Measurements from ENCODE around the gene VWA3B. TPM values are rescaled to one million over a fixed set of nuclear protein-coding genes. Genes with fewer than 3 reads are reported as not detected.
A peak's percentile ranks its signal among the peaks of the same experiment; 100 is the strongest.

Gene VWA3B
- total and polyA plus RNA-seq, 2 donors (not counting 3 experiments of a cell fraction or from before 2014, with no cell fraction given), result not detected

DNA sequence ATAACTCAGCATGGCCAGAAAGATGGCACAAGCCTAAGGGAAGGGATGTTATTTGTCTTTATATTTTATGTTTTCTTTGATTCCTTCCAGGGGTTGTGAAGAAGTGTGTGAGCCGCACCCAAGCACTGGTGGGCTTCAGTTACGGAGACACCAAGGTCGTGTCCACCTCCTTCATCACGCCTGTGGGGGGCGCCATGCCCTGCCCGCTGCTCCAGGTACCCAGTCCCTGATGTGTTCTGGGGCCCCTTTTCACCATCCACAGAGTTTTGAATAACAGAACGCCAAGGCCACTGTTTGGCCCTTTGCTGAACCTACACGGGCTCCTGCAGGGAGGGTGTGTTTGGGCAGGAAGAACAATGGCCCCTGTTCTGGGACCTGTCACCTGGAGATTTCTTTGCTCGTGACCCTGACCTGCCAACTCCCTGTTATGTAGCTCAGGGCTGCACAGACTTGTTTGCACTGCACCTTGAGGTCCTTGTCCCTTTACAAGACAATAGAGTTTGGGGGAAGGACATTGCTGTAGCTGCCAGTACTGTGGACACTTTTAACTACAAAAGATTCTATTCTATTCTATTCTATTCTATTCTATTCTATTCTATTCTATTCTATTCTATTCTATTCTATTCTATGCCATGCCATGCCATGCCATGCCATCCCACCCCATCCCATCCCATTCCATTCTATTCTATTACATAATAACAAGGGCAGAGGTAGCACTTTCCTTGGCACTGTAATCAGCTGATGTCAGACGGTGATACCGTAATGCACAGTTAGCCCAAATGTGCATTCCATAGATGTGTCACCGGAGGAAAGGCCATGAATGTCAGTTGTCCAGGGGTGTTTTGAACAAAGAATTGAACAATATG, 211.1 kb downstream of the VWA3B start:
- Histone ChIP-seq H4K20me1 (replicated peaks; ENCODE audit: control insufficient read depth, extremely low read depth, insufficient read depth, low read length) (no peaks in the 10 kb centered on the region), H3K27ac (ENCODE audit: insufficient read depth, low read depth, low read length) (peak overlapping the region; percentile 42), H3K4me2 (ENCODE audit: insufficient read depth, low read length) (no peak overlapping the region), H3K9me1 (replicated peaks; ENCODE audit: control insufficient read depth, extremely low read depth, insufficient read depth, low read length) (no peaks in the 10 kb centered on the region), H3K4me3 (replicated peaks in 1 of 3; ENCODE audit: insufficient read depth in 1 of 3, low read depth in 1 of 3, low read length in 3 of 3) (no peak overlapping the region), H3K79me2 (ENCODE audit: control insufficient read depth, insufficient read depth, low read length) (no peaks in the 10 kb centered on the region), H3K9me3 (replicated peaks; ENCODE audit: control insufficient read depth, insufficient read depth, low read length) (no peaks in the 10 kb centered on the region), H3K9ac (replicated peaks; ENCODE audit: extremely low read depth, insufficient read depth, low read length) (no peak overlapping the region), H3K27me3 (ENCODE audit: control insufficient read depth in 2 of 2, insufficient read depth in 2 of 2, low read length in 2 of 2) (no peaks in the 10 kb centered on the region), H2AFZ (ENCODE audit: low read depth, low read length) (no peak overlapping the region), H3K36me3 (ENCODE audit: control insufficient read depth in 2 of 2, extremely low read depth in 1 of 2, insufficient read depth in 2 of 2, low read length in 2 of 2) (no peaks in the 10 kb centered on the region), H3K4me1 (ENCODE audit: control insufficient read depth, extremely low read depth, insufficient read depth, low read length) (peaks cover 30% of the 10 kb centered on the region)
- intact Hi-C loops (cut with micrococcal nuclease), result no loop called here
- TF ChIP-seq, protein P1, sequence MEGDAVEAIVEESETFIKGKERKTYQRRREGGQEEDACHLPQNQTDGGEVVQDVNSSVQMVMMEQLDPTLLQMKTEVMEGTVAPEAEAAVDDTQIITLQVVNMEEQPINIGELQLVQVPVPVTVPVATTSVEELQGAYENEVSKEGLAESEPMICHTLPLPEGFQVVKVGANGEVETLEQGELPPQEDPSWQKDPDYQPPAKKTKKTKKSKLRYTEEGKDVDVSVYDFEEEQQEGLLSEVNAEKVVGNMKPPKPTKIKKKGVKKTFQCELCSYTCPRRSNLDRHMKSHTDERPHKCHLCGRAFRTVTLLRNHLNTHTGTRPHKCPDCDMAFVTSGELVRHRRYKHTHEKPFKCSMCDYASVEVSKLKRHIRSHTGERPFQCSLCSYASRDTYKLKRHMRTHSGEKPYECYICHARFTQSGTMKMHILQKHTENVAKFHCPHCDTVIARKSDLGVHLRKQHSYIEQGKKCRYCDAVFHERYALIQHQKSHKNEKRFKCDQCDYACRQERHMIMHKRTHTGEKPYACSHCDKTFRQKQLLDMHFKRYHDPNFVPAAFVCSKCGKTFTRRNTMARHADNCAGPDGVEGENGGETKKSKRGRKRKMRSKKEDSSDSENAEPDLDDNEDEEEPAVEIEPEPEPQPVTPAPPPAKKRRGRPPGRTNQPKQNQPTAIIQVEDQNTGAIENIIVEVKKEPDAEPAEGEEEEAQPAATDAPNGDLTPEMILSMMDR (IDR thresholded peaks at IDR 0.05; ENCODE audit: extremely low read depth in 1 of 2, insufficient read depth in 1 of 2, low read depth in 1 of 2, low read length in 2 of 2), result no peak
- peak; percentile 49 for TF ChIP-seq JUN (IDR thresholded peaks at IDR 0.05; ENCODE audit: borderline replicate concordance, insufficient read depth, insufficient read length, low read depth)
- CTCF ChIA-PET, result no interaction called here
- BruUV-seq (replicated peaks), result no TSS peak
- dilution Hi-C loops (cut with MboI; ENCODE audit: extremely low pct_ligation_motif_present, low sequenced_read_pairs), result no loop called here
- POLR2A ChIA-PET, result interaction anchor here (0.6 kb wide), 1 partner anchor 1552 kb away, joined by 3 read pairs; no protein-coding TSS in a partner anchor
- FAIRE-seq (peak; percentile 88), DNase-seq (ENCODE audit: low read depth, low spot score) (peak; percentile 44)

DNA sequence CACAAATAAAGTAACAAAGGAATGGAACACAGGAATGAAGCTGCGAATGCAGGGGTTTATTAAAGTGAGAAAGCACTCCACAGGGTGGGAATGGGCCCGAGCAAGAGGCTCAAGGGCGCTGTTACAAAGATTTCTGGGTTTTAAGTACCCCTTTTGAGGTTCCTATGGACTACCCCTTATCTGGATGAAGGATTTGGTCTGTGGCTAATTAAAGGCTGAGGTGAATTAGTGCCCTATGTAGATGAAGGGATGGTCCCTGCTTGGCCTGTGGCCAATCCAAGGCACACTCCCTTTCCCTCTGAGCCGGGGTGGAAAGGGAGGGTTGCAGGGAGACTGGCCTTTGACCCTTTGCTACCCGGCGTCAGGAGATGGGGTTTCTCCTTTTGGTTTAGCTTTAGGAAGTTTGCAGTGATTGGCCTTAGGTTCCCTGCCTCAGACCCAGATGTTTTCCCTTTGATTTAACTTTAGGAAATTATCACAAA, 211.8 kb downstream of the VWA3B start:
- DNase-seq (ENCODE audit: low read depth, low spot score) (no peak), FAIRE-seq (no peak)
- Histone ChIP-seq H4K20me1 (replicated peaks; ENCODE audit: control insufficient read depth, extremely low read depth, insufficient read depth, low read length) (no peaks in the 10 kb centered on the region), H3K4me3 (replicated peaks in 1 of 3; ENCODE audit: insufficient read depth in 1 of 3, low read depth in 1 of 3, low read length in 3 of 3) (no peak overlapping the region), H3K27ac (ENCODE audit: insufficient read depth, low read depth, low read length) (peak overlapping the region; percentile 42), H3K9me3 (replicated peaks; ENCODE audit: control insufficient read depth, insufficient read depth, low read length) (no peaks in the 10 kb centered on the region), H3K9me1 (replicated peaks; ENCODE audit: control insufficient read depth, extremely low read depth, insufficient read depth, low read length) (no peaks in the 10 kb centered on the region), H3K4me2 (ENCODE audit: insufficient read depth, low read length) (no peak overlapping the region), H3K4me1 (ENCODE audit: control insufficient read depth, extremely low read depth, insufficient read depth, low read length) (peaks cover 30% of the 10 kb centered on the region), H3K36me3 (ENCODE audit: control insufficient read depth in 2 of 2, extremely low read depth in 1 of 2, insufficient read depth in 2 of 2, low read length in 2 of 2) (no peaks in the 10 kb centered on the region), H3K79me2 (ENCODE audit: control insufficient read depth, insufficient read depth, low read length) (no peaks in the 10 kb centered on the region), H2AFZ (ENCODE audit: low read depth, low read length) (no peak overlapping the region), H3K9ac (replicated peaks; ENCODE audit: extremely low read depth, insufficient read depth, low read length) (peak overlapping the region; percentile 27), H3K27me3 (ENCODE audit: control insufficient read depth in 2 of 2, insufficient read depth in 2 of 2, low read length in 2 of 2) (no peaks in the 10 kb centered on the region)
- TF ChIP-seq, protein P2, sequence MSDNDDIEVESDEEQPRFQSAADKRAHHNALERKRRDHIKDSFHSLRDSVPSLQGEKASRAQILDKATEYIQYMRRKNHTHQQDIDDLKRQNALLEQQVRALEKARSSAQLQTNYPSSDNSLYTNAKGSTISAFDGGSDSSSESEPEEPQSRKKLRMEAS (IDR thresholded peaks at IDR 0.05; ENCODE audit: insufficient read depth, insufficient read length), result no peak
- TF ChIP-seq JUN (IDR thresholded peaks at IDR 0.05; ENCODE audit: borderline replicate concordance, insufficient read depth, insufficient read length, low read depth), result no peak
- TF ChIP-seq POLR2A (IDR thresholded peaks at IDR 0.05; ENCODE audit: low read depth, low read length), result no peak
- TF ChIP-seq EZH2 (IDR thresholded peaks at IDR 0.05; ENCODE audit: borderline replicate concordance, low read depth, low read length, severe bottlenecking), result no peak
- TF ChIP-seq, protein P1 (IDR thresholded peaks at IDR 0.05; ENCODE audit: extremely low read depth in 1 of 2, insufficient read depth in 1 of 2, low read depth in 1 of 2, low read length in 2 of 2), result no peak
- no peak for TF ChIP-seq POLR2AphosphoS5 (IDR thresholded peaks at IDR 0.05; ENCODE audit: insufficient read depth, low read depth, low read length)
- no peak for TF ChIP-seq FOS (IDR thresholded peaks at IDR 0.05; ENCODE audit: borderline replicate concordance, insufficient read depth, low read length)
- BruUV-seq (replicated peaks), result no TSS peak
- dilution Hi-C loops (cut with MboI; ENCODE audit: extremely low pct_ligation_motif_present, low sequenced_read_pairs) (no loop called here), intact Hi-C loops (cut with micrococcal nuclease) (no loop called here)
- POLR2A ChIA-PET, result interaction anchor here (0.6 kb wide), 1 partner anchor 1553 kb away, joined by 3 read pairs; no protein-coding TSS in a partner anchor
- CTCF ChIA-PET, result no interaction called here

All from endothelial cell of umbilical vein (primary cell).